Activated gamma-delta T cell treated with Interleukin-2 at 50 U/mL for 16 hours (primary cell): ENCODE measurements around the gene MED13L.
"Not testable (repeated sequence)": the region's sequence is repeated elsewhere in the genome, so short reads cannot be mapped to it uniquely, and the experiment has no call there.

Experiments used
- DNase-seq: peaks from one replicate; pipeline ENCODE4 v3.0.0-alpha.2; 2020

Gene MED13L

GRCh38 chr12:115998794-115999478, 278.6 kb downstream of the MED13L start:
- DNase-seq: no peak

- no peak for DNase-seq
These were observed 279.3 kb downstream of the MED13L start for GRCh38 chr12:115998119-115998633.

GRCh38 chr12:115993737-115994136, 283.8 kb downstream of the MED13L start:
- no peak for DNase-seq

GRCh38 chr12:115990241-115990640, 287.3 kb downstream of the MED13L start:
- DNase-seq: no peak

- DNase-seq: no peak
These were observed 288.6 kb downstream of the MED13L start for GRCh38 chr12:115988625-115989563.

GRCh38 chr12:115988212-115988611, 289.3 kb downstream of the MED13L start:
- no peak for DNase-seq

- DNase-seq: no peak
These were observed 292.9 kb downstream of the MED13L start for GRCh38 chr12:115984616-115985015.

GRCh38 chr12:115983226-115983798, 294.2 kb downstream of the MED13L start:
- DNase-seq: no peak

GRCh38 chr12:115980339-115980738, 297.2 kb downstream of the MED13L start:
- DNase-seq: no peak

- no peak for DNase-seq
These were observed 297.6 kb downstream of the MED13L start for GRCh38 chr12:115979851-115980250.

GRCh38 chr12:115979351-115979750, 298.1 kb downstream of the MED13L start:
- DNase-seq: no peak

GRCh38 chr12:115976829-115977228, 300.7 kb downstream of the MED13L start:
- not testable (repeated sequence) for DNase-seq

- DNase-seq: no peak
These were observed 302.1 kb downstream of the MED13L start for GRCh38 chr12:115975411-115975810.

GRCh38 chr12:115973968-115974724, 303.3 kb downstream of the MED13L start:
- DNase-seq: no peak

- no peak for DNase-seq
These were observed 304.4 kb downstream of the MED13L start for GRCh38 chr12:115973066-115973465.

- no peak for DNase-seq
These were observed 305.3 kb downstream of the MED13L start for GRCh38 chr12:115972241-115972640.

GRCh38 chr12:115968211-115968610, 309.3 kb downstream of the MED13L start:
- DNase-seq: no peak

- no peak for DNase-seq
These were observed 311.1 kb downstream of the MED13L start for GRCh38 chr12:115966376-115966775.

GRCh38 chr12:115964626-115965025, 312.9 kb downstream of the MED13L start:
- no peak for DNase-seq

- DNase-seq: no peak
These were observed 313.3 kb downstream of the MED13L start for GRCh38 chr12:115964214-115964613.

GRCh38 chr12:115962216-115962615, 315.3 kb downstream of the MED13L start:
- DNase-seq: no peak
